HCT116 (cell line): ENCODE data around the gene UBE2O. TPM values are rescaled to one million over a fixed set of nuclear protein-coding genes. Genes with fewer than 3 reads are reported as not detected.

Source experiments
- ATAC-seq: fragments of 200-7000 bp; cut with Tn5 transposase; 2 replicates; pipeline ENCODE4 v1.9.1; 2020; ENCODE audit warnings: mild to moderate bottlenecking, moderate library complexity
- BruUV-seq: library from RNA; stranded (reverse); fragments of 400-500 nt; replicated peaks from 2 replicates; lab custom pipeline; 2021; lab: Mats Ljungman, UMichigan
- CTCF ChIA-PET: fragments of 300-600 bp; sonication (Branson Sonifier 250); formaldehyde crosslinking; loops from one replicate; lab custom pipeline; 2021; ENCODE audit warnings: antibody characterized with exemption; lab: Charles Lee
- POLR2A ChIA-PET: fragments of 300-600, 350-600 bp; sonication (Branson Sonifier 250); formaldehyde crosslinking; loops from one replicate; lab custom pipeline; 2021; ENCODE audit warnings: antibody characterized with exemption; lab: Charles Lee
- RAD21 ChIA-PET, 2 experiments: fragments of 300-600 bp; sonication (Branson Sonifier 250); formaldehyde crosslinking; loops; one replicate each; lab custom pipeline; 2023; ENCODE audit warnings: low total read pairs in 2 of 2; ENCODE audit not compliant: uncharacterized antibody in 2 of 2, unreplicated experiment in 2 of 2, low non-redundant PET in 1 of 2; lab: Charles Lee
- DNase-seq: peaks from one replicate; pipeline ENCODE4 v3.0.0-alpha.2; 2010; ENCODE audit warnings: low read depth, low spot score
- H2AFZ ChIP-seq: fragments of 200-600 bp; shearing (Covaris generic), sonication (generic); 2 replicates; pipeline ENCODE4 v1.6.1; 2017; ENCODE audit warnings: low read depth, mixed run types, mixed read lengths, antibody characterized with exemption, low read length; ENCODE audit not compliant: poor library complexity, severe bottlenecking
- H3K27ac ChIP-seq: 2 replicates; pipeline ENCODE4 v1.5.1; 2012; ENCODE audit warnings: low read depth, low read length
- H3K27me3 ChIP-seq: fragments of 200-600 bp; sonication (generic); 2 replicates; pipeline ENCODE4 v1.6.1; 2016; ENCODE audit warnings: mixed run types, low read length, mixed read lengths; ENCODE audit not compliant: insufficient read depth
- H3K36me3 ChIP-seq, 2 experiments: fragments of 200-500 bp in 1 of 2; fragments of 200-600 bp in 1 of 2; sonication (Bioruptor generic) in 1 of 2; sonication (generic) in 1 of 2; 2 replicates each; pipeline versions ENCODE4 v1.5.1 to v1.6.1; 2014 to 2016; ENCODE audit warnings: low read length in 2 of 2, inconsistent platforms in 1 of 2, mixed read lengths in 1 of 2, mixed run types in 1 of 2; ENCODE audit not compliant: insufficient read depth in 2 of 2, control insufficient read depth in 1 of 2
- H3K4me1 ChIP-seq, 2 experiments: fragments of 200-600 bp in 1 of 2; sonication (generic) in 1 of 2; 2 replicates each; pipeline versions ENCODE4 v1.5.1 to v1.6.1; 2012 to 2017; ENCODE audit warnings: low read length in 2 of 2, inconsistent platforms in 1 of 2, mild to moderate bottlenecking in 1 of 2, mixed read lengths in 1 of 2, mixed run types in 1 of 2, moderate library complexity in 1 of 2; ENCODE audit not compliant: insufficient read depth in 2 of 2, control insufficient read depth in 1 of 2
- H3K4me2 ChIP-seq: fragments of 200-600 bp; sonication (generic); 2 replicates; pipeline ENCODE4 v1.6.1; 2017; ENCODE audit warnings: mixed run types, low read length, mixed read lengths
- H3K4me3 ChIP-seq, 2 experiments: fragments of 200-600 bp in 1 of 2; sonication (generic) in 1 of 2; replicated peaks in 1 of 2; 2 replicates each; pipeline ENCODE4 v1.5.1; 2011 to 2016; ENCODE audit warnings: low read length in 2 of 2, control low read depth in 1 of 2, low read depth in 1 of 2, mild to moderate bottlenecking in 1 of 2, mixed read lengths in 1 of 2, mixed run types in 1 of 2
- H3K79me2 ChIP-seq: fragments of 200-600 bp; sonication (generic); 2 replicates; pipeline ENCODE4 v1.6.1; 2017; ENCODE audit warnings: mild to moderate bottlenecking, mixed run types, low read length, moderate library complexity, mixed read lengths; ENCODE audit not compliant: insufficient read depth
- H3K9ac ChIP-seq: fragments of 200-600 bp; sonication (generic); 2 replicates; pipeline ENCODE4 v1.6.1; 2016; ENCODE audit warnings: low read length, mixed read lengths
- H3K9me2 ChIP-seq: fragments of 200-600 bp; sonication (generic), shearing (Covaris generic); 2 replicates; pipeline ENCODE4 v1.6.1; 2017; ENCODE audit warnings: mixed run types, mild to moderate bottlenecking, moderate library complexity; ENCODE audit not compliant: insufficient read depth
- H3K9me3 ChIP-seq, 2 experiments: fragments of 200-500 bp in 1 of 2; fragments of 200-600 bp in 1 of 2; sonication (Bioruptor generic) in 1 of 2; sonication (generic) in 1 of 2; 2 replicates each; pipeline ENCODE4 v1.6.1; 2014 to 2017; ENCODE audit warnings: low read length in 2 of 2, mixed read lengths in 2 of 2, inconsistent platforms in 1 of 2, low read depth in 1 of 2, mild to moderate bottlenecking in 1 of 2, mixed run types in 1 of 2, moderate library complexity in 1 of 2; ENCODE audit not compliant: control insufficient read depth in 1 of 2, insufficient read depth in 1 of 2
- H4K20me1 ChIP-seq: fragments of 200-600 bp; sonication (generic), shearing (Covaris generic); 2 replicates; pipeline ENCODE4 v1.6.1; 2017; ENCODE audit warnings: mixed run types, mild to moderate bottlenecking, moderate library complexity; ENCODE audit not compliant: insufficient read depth
- CBX3 ChIP-seq: IDR thresholded peaks from 2 replicates; pipeline ENCODE4 v1.6.1; 2012; ENCODE audit warnings: low read depth
- CEBPB ChIP-seq: IDR thresholded peaks from 2 replicates; pipeline ENCODE4 v1.6.1; 2012; ENCODE audit warnings: low read depth
- EGR1 ChIP-seq: IDR thresholded peaks from 2 replicates; pipeline ENCODE4 v1.6.1; 2012; ENCODE audit warnings: low read depth
- EZH2phosphoT487 ChIP-seq: fragments of 200-600 bp; IDR thresholded peaks from 2 replicates; pipeline ENCODE4 v1.6.1; 2018; ENCODE audit warnings: antibody characterized with exemption, borderline replicate concordance
- FOSL1 ChIP-seq: IDR thresholded peaks from 2 replicates; pipeline ENCODE4 v1.6.1; 2012; ENCODE audit warnings: low read depth
- JUND ChIP-seq: IDR thresholded peaks from 2 replicates; pipeline ENCODE4 v1.6.1; 2012
- POLR2A ChIP-seq: IDR thresholded peaks from 2 replicates; pipeline ENCODE4 v1.7.0; 2011; ENCODE audit warnings: borderline replicate concordance; ENCODE audit not compliant: insufficient read depth, insufficient read length; ENCODE audit errors: extremely low read depth
- POLR2AphosphoS5 ChIP-seq: IDR thresholded peaks from 2 replicates; pipeline ENCODE4 v1.6.1; 2011; ENCODE audit warnings: mild to moderate bottlenecking, low read depth, low read length, moderate library complexity
- RAD21 ChIP-seq: IDR thresholded peaks from 2 replicates; pipeline ENCODE4 v1.6.1; 2012; ENCODE audit warnings: low read depth, mild to moderate bottlenecking
- SIN3A ChIP-seq: IDR thresholded peaks from 2 replicates; pipeline ENCODE4 v1.6.1; 2012; ENCODE audit warnings: low read depth
- SP1 ChIP-seq: IDR thresholded peaks from 2 replicates; pipeline ENCODE4 v1.6.1; 2012; ENCODE audit warnings: low read depth
- TCF7L2 ChIP-seq: IDR thresholded peaks from 2 replicates; pipeline ENCODE4 v1.7.0; 2011; ENCODE audit warnings: borderline replicate concordance, inconsistent platforms; ENCODE audit not compliant: insufficient read depth, insufficient read length; ENCODE audit errors: extremely low read depth
- YY1 ChIP-seq: IDR thresholded peaks from 2 replicates; pipeline ENCODE4 v1.6.1; 2011; ENCODE audit warnings: low read length, low read depth, moderate library complexity, mild to moderate bottlenecking; ENCODE audit not compliant: insufficient replicate concordance; ENCODE audit errors: extremely low read depth
- ZBTB33 ChIP-seq: IDR thresholded peaks from 2 replicates; pipeline ENCODE4 v1.6.1; 2011; ENCODE audit warnings: mild to moderate bottlenecking, low read length, moderate library complexity; ENCODE audit not compliant: insufficient replicate concordance; ENCODE audit errors: extremely low read depth
- ZFX ChIP-seq: fragments of 450-650 bp; IDR thresholded peaks from 2 replicates; pipeline ENCODE4 v1.6.1; 2017
- ZNF274 ChIP-seq: fragments of 200-500 bp; sonication (Bioruptor generic); IDR thresholded peaks from 2 replicates; pipeline ENCODE4 v1.6.1; 2014; ENCODE audit warnings: mild to moderate bottlenecking, low read depth, low read length, inconsistent platforms
- intact Hi-C: fragments of 100-400 bp; cut with micrococcal nuclease; formaldehyde crosslinking; loops from 2 replicates; pipeline ENCODE4 v1.10.0; 2022
- total RNA-seq: library from RNA; stranded (reverse); gene quantifications from one replicate; pipeline ENCODE4 v1.2.1, GENCODE V29; 2021; ENCODE audit not compliant: unreplicated experiment

The UBE2O gene
- total RNA-seq, 1 experiment from 2014 or later, result 59.1 TPM

GRCh38 chr17:76411247-76411646 is 41.7 kb downstream of the UBE2O start:
- TF ChIP-seq TCF7L2 (no peak), ZFX (no peak), SP1 (no peak), JUND (no peak), POLR2AphosphoS5 (no peak), YY1 (no peak), RAD21 (no peak)
- RAD21 ChIA-PET, result no interaction called here
- Histone ChIP-seq H3K9me3 (no peaks in the 10 kb centered on the region), H4K20me1 (peaks cover 13% of the 10 kb centered on the region; the same call in 1 of the 2 replicates), H3K36me3 (no peaks in the 10 kb centered on the region; a peak in 1 of 4 replicates), H3K79me2 (peaks cover 81% of the 10 kb centered on the region), H3K27ac (no peak overlapping the region), H3K4me2 (no peak overlapping the region), H3K9ac (no peak overlapping the region), H2AFZ (no peak overlapping the region), H3K4me3 (no peak overlapping the region), H3K9me2 (no peaks in the 10 kb centered on the region), H3K27me3 (no peaks in the 10 kb centered on the region), H3K4me1 (peaks cover 0 to 5% of the 10 kb centered on the region in 2 experiments; a peak in 2 of 4 replicates)
- no TSS peak for BruUV-seq
- ATAC-seq (no peak), DNase-seq (no peak)
- POLR2A ChIA-PET, result interaction anchor here (0.8 kb wide), 1 partner anchor 39 kb away, joined by 3 read pairs; no protein-coding TSS in a partner anchor
- CTCF ChIA-PET, result interaction anchor here (0.6 to 4.7 kb wide), 8 partner anchors 12 to 77 kb away, joined by 3 to 24 read pairs (median 4); partner anchors contain the start of gene SPHK1
- intact Hi-C loops, result no loop called here

GRCh38 chr17:76410328-76410965 is 42.5 kb downstream of the UBE2O start:
- no peak overlapping the region for H3K4me3 ChIP-seq
- H3K27ac ChIP-seq, result no peak overlapping the region
- ChIA-PET POLR2A (no interaction called here), RAD21 (interaction anchor here in 1 of 2 experiments (0.6 kb wide), 1 partner anchor 39 kb away, joined by 5 read pairs; no protein-coding TSS in a partner anchor), CTCF (interaction anchor here (0.6 to 4.7 kb wide), 9 partner anchors 13 to 96 kb away, joined by 3 to 24 read pairs (median 4); partner anchors contain the start of gene SPHK1)
- H3K4me2 ChIP-seq, result no peak overlapping the region
- peaks cover 0 to 3% of the 10 kb centered on the region in 2 experiments; a peak in 1 of 4 replicates for H3K36me3 ChIP-seq
- no peak overlapping the region for H2AFZ ChIP-seq
- H3K9me2 ChIP-seq, result no peaks in the 10 kb centered on the region
- H4K20me1 ChIP-seq, result peaks cover 13% of the 10 kb centered on the region; the same call in 1 of the 2 replicates
- H3K9me3 ChIP-seq, result no peaks in the 10 kb centered on the region
- BruUV-seq, result no TSS peak
- no peak overlapping the region for H3K9ac ChIP-seq
- intact Hi-C loops, result no loop called here
- no peaks in the 10 kb centered on the region for H3K27me3 ChIP-seq
- H3K4me1 ChIP-seq, result peaks cover 0 to 5% of the 10 kb centered on the region in 2 experiments; a peak in 2 of 4 replicates
- DNase-seq (no peak), ATAC-seq (no peak)
- peaks cover 82% of the 10 kb centered on the region for H3K79me2 ChIP-seq
- TF ChIP-seq CBX3 (no peak), CEBPB (no peak), EZH2phosphoT487 (no peak), YY1 (no peak), EGR1 (no peak), POLR2A (no peak), SIN3A (no peak), ZBTB33 (no peak), JUND (no peak), FOSL1 (no peak), POLR2AphosphoS5 (no peak), ZFX (no peak), ZNF274 (no peak), TCF7L2 (no peak)
